ENCODE data around the gene PIK3R1. TPM values are rescaled to one million over a fixed set of nuclear protein-coding genes. Genes with fewer than 3 reads are reported as not detected.
A peak's percentile ranks its signal among the peaks of the same experiment; 100 is the strongest.

Gene PIK3R1
- total RNA-seq (10 to 100 TPM; 14.4 to 31.5 (median 20.1) TPM), polyA plus RNA-seq (1 to 10 TPM; 4.2 to 6.3 TPM)

- FAIRE-seq: no peak
- Histone ChIP-seq H3K27ac (peak within 1 kb of the TSS; percentile 98 to 99 (median 99)), H3K4me3 (peak within 1 kb of the TSS; percentile 79 to 99 (median 90)), H3K27me3 (no peaks in the 10 kb centered on the region), H3K4me1 (peaks cover 0 to 35% (median 22%) of the 10 kb centered on the region in 3 donors), H3K9me3 (no peaks in the 10 kb centered on the region), H3K36me3 (no peaks in the 10 kb centered on the region)
- intact Hi-C loops (cut with DNase I): no loop called here
- 1% methylated on average over 49 to 78 of the region's 78 CpGs for WGBS, 2 donors
- peak; percentile 89 to 95 (median 94) for ATAC-seq
- peak in 3 of 4 donors; percentile 9 to 42 (median 17) for TF ChIP-seq CTCF (IDR thresholded peaks at IDR 0.05)
- DNase-seq: peak; percentile 92 to 98 (median 96)
Measured at GRCh38 chr5:68215208-68215897, at the start of gene PIK3R1. Gene PIK3R1 (plus strand): TSS chr5:68215756. CDS start chr5:68226676, 10,920 bp downstream.

- H3K4me1 ChIP-seq: no peaks in the 10 kb centered on the region
- no peak overlapping the region for H3K27ac ChIP-seq
- DNase-seq: no peak
- no peaks in the 10 kb centered on the region for H3K27me3 ChIP-seq
- no peaks in the 10 kb centered on the region for H3K9me3 ChIP-seq
- ATAC-seq: no peak
- no peaks in the 10 kb centered on the region for H3K36me3 ChIP-seq
- intact Hi-C loops (cut with DNase I): no loop called here
- no peak overlapping the region for H3K4me3 ChIP-seq
- 86 to 88% methylated on average over 4 of the region's 4 CpGs for WGBS, 2 donors
- no peak for TF ChIP-seq CTCF (IDR thresholded peaks at IDR 0.05)
- no peak for FAIRE-seq
Measured at GRCh38 chr5:68167195-68167651, 48.3 kb upstream of the PIK3R1 start.

- Histone ChIP-seq H3K36me3 (no peaks in the 10 kb centered on the region), H3K27ac (no peak overlapping the region), H3K27me3 (no peaks in the 10 kb centered on the region), H3K4me1 (no peaks in the 10 kb centered on the region), H3K9me3 (no peaks in the 10 kb centered on the region), H3K4me3 (no peak overlapping the region)
- ATAC-seq (no peak), DNase-seq (no peak), FAIRE-seq (no peak)
- intact Hi-C loops (cut with DNase I): no loop called here
- WGBS, 2 donors: 77 to 78% methylated on average over 1 of the region's 1 CpG
- no peak for TF ChIP-seq CTCF (IDR thresholded peaks at IDR 0.05)
Measured at GRCh38 chr5:68169903-68170302, 45.7 kb upstream of the PIK3R1 start.

GRCh38 chr5:68170826-68171558 lies 44.6 kb upstream of the PIK3R1 start:
- ATAC-seq: peak in 1 of 4 donors; percentile 79
- no peak for TF ChIP-seq CTCF (IDR thresholded peaks at IDR 0.05)
- Histone ChIP-seq H3K9me3 (no peaks in the 10 kb centered on the region), H3K4me1 (no peaks in the 10 kb centered on the region), H3K36me3 (no peaks in the 10 kb centered on the region), H3K4me3 (no peak overlapping the region), H3K27me3 (no peaks in the 10 kb centered on the region), H3K27ac (no peak overlapping the region)
- intact Hi-C loops (cut with DNase I): no loop called here
- peak in 2 of 6 donors; percentile 9 to 16 for DNase-seq
- FAIRE-seq: no peak
- 64 to 66% methylated on average over 10 of the region's 10 CpGs for WGBS, 2 donors

Data from pancreas (tissue), 10 donors.